A172 (cell line): Measurements from ENCODE around the gene PAX1. TPM values are rescaled to one million over a fixed set of nuclear protein-coding genes. Genes with fewer than 3 reads are reported as not detected.

Source experiments
- DNase-seq: peaks from one replicate; pipeline ENCODE4 v3.0.0-alpha.2; 2015; ENCODE audit warnings: low spot score
- total RNA-seq: library from RNA; depleted of rRNA; stranded (reverse); fragments of >200 nt; shearing (Covaris generic); gene quantifications from 2 replicates; pipeline ENCODE4 v1.2.3, GENCODE V29; 2014; rRNA removed

Gene PAX1
- not detected in 2 replicates for total RNA-seq

DNA sequence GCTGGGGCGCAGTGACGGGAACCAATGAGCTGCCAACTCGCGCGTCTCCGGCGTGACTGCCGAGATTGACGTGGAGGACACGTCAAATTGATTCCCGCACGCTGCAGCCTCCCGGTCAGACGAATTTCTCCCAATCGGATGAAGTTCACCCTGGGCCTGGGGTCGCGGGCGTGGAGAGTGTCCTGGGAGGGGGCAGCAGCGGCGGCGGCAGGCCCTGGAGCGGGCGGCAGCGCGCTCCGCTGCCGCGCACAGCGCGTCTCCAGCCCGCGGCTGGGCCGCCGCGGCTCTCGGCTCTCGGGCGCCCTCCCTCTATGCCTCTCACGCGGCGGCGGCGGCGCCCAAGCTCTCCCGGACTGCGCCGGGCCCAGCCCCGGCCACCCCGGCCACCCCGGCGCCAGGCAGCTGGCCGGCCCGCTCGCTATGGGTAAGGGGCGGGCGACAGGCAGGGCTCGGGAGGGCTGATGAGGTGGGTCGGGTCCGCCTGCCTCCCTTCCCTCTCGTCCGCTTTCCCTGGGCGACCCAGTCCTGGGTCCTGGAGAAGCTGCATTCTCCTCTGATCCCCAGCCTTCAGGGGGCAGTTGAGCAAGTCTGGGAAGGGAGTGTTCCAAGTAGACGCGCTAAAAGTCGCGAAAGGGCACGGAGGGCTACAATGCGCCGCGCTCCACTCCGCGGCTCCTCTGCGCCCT, at the start of gene PAX1:
Gene PAX1 (plus strand): TSS at position 90 of the 686 bp plus-strand sequence. CDS start 49 bp downstream, at position 139.
- no peak for DNase-seq

DNA sequence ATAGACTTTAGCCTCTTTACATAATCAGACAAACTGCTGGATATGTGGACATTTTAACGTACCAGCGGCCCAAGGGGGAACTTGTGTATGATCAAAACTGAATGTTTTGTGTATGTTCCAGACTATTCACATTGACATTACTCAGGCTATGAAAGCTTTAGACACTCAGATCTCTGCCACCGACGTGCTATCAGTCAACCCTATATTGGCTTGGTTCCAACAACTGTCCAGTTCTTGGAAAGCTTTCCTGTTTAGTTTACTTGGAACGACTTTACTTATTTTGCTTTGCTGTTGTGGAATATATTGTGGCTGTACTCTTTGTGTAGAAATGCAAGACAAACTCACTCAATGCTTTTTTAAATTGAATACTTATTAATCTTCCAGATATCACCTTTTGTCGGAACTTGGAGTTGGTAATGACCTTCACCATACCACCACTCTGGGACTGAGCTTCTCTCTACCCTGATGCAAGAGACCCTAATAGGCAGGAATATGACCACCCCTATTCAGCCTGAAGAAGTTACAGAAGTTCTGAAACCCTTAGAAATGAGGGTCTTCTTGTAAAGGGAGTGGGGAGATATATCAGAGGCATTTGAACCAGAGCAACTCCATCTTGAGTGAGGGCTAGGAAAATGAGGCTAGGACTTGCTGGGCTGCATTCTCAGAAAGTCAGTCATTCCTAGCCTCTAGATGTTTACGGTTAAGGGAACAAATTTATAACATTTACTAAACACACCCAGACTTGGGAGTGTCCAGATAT, 49.0 kb upstream of the PAX1 start:
- no peak for DNase-seq

DNA sequence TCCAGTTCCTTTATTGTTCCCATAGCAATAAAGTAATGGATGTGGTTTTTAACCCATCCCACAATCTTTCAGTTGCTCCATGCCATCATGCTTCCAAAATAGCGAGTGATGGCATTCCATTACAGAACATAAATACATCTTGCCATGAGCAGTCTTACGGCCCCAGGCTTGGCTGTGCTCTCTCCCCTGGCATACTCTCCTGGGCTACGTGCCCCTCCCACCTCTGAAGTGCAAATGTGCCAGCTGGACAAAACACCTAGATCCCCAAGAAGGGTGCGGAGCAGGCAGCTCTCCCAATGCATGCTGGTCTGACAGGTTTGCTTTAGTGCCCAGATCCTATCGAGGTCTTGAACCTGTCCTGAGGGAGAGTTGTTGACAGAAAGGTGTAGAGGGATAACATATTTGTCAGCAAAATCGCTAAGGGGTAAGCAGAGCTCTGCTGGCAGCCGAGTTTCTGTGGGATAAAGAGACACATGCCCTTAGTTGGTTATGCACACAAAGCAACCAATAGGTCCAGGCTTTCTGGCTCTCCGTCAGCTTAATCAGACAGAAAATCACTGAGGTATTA, 43.9 kb upstream of the PAX1 start:
- no peak for DNase-seq

DNA sequence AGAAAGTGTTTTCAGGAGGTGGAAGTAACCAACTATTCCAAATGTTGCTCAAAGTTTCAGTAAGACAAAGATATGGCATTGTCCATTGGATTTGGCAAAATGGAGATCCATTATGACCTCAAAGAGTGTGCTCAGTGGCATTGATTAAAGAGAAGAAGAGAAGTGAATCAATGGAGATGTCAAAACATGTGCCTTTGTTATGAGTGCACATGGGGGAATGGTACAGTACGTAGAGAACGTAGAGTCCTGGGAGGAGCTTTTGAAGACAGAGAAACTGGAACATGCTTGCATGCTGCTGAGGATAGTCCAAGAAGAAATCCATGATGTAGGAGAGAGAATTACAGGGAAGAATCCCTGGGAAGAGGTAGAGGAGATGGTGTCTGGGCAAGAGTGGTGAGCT, 42.0 kb upstream of the PAX1 start:
- no peak for DNase-seq

DNA sequence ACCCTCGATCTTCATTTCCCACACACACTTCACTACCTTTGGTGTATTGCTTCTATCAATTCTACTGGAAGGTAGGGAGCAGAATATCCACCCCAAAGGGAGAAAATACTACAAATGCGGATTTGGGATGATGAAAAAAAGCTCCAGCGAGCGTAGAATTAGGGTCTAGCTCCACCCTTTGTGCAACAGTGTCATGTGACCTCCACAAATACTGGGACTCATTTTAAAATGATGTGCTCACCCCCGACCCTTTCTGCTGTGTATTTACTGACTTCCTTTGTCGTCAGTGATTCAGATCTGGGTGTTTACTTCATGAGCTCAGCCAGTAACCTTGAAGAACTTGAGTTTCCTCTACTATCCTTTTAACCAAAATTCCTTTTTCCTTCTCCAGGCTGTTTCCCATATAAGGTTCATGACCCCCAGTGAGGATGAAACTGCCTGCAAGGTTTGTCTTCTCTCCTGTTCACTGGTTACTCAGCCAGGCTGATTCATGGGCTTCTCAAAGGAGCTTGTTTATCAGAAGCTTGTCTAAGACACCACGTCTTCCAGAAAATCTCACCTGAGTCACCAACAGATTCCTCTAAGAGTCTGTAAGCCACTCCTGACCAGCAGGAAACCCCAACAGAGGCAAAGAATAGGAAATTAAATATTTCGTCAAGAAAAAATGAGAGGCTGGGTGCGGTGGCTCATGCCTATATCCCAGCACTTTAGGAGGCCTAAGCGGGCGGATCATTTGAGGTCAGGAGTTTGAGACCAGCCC, 39.6 kb upstream of the PAX1 start:
- no peak for DNase-seq

DNA sequence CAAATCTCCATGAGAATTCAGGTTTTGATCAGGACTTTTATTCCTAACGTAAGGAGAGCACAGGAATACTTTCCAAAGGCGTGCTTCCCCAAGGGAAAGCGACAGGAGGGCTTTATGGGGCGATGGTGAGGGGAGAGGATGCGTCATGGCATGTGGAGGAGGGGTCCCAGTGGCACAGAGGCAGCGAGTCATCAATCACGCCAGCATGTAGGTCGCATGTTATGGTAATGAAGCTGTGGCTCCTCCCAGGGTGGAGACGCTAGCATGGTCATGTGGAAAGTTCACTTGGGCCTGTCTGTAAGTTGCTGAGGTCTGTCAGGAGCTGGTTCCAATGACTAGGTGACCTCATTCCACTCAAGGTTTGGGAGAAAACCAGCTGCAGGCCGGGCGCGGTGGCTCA, 35.3 kb upstream of the PAX1 start:
- no peak for DNase-seq

DNA sequence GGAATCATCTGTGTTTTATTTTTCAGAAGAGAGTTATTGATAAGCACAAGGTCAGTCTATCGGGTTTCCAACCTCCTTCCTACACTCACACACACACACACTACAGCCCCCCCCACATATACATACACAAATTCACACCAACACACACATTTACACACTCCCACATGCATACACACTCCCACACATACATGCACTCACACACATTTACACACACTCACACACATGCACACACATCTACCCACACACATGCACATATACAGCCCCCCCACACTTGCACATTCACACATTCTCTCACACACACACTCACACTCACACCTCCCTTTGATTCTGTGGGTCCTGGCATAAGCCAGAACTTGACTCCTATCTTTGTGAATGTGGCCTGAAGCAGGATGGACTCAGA, 34.5 kb upstream of the PAX1 start:
- DNase-seq, result no peak

DNA sequence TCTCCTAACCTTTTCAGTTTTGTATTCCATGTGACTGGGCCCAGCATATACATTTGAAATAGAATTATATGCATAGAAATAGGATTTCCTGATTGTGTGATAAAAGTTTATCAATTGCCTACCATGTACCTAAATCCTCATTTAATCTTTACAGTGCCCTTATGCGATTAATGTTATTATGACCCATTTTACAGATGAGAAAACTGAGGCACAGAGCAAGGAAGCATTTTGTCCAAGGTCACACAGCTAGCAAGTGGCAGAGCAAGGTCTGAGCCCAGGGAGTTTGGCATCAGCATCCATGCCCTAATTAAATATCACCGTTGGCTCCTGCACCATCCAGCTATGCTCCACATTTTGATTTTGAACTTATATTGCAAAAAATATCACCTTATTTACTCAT, 28.2 kb upstream of the PAX1 start:
- DNase-seq, result no peak

DNA sequence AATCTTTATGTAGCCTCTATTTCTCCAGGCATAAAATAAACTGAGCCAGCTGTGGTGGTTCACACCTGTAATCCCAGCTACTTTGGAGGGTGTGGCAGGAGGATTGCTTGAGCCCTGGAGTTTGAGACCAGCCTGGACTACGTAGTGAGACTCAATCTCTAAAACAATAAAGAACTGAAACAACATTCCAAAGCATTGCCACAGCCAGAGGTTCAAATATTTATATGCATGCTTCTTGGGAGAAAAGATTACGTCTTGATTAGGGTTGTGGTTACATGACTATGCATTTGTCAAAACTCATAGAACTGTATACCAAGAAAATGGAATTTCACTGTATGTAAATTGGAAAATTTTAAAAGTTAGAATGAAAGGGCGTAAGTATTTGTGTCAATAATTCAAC, 27.7 kb upstream of the PAX1 start:
- no peak for DNase-seq

DNA sequence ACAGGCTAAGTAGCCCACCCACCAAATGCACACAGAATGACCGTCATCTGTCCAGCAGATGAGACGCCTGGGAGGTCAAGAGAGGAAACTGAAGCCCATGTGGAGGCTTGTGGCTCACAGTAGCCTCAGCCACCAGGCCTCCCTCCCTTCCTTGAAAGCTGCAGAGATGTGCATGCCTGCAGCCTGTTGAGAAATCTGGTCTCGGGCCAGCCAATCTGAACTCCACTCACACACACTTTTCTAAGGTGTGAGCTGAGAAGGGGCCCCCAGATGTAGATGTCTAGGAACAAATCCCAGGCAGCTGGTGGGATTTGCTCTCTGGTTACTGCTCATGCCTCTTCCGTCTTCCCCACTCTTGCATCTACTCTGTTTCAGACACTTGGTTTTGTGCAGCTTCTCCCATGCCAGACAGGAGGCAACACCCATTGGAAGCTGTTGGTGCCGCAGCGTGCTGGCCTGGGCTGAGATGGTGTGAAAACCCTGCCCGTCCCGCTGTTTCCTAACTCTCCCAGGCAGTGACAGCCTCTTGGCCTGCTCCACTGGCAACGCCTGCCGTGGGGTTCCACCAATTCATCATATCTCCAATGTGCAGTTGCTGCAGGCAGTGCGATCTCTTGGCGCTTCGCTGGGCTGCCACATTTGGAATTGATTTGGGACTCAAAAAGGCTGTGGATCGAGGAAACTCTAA, 24.1 kb upstream of the PAX1 start:
- no peak for DNase-seq

DNA sequence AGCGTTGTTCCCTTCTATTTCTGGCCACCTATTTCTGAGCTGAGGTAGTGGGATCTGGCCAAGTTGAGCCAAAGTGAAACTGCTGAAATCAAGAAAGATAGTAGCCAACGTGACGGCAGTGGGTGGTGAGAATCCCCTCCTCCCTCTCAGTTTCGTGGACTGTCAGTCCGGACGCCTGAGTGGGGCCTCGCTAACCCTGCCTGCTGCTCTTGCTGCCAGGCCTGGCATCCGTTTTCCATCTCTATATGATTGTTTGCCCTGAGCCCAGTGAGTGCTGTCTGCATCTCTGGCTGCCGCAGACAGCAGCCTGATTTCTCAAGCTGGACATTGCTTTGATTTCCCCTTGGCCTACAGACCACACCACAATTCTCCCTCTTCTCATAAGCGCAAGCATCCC, 23.5 kb upstream of the PAX1 start:
- DNase-seq, result no peak

DNA sequence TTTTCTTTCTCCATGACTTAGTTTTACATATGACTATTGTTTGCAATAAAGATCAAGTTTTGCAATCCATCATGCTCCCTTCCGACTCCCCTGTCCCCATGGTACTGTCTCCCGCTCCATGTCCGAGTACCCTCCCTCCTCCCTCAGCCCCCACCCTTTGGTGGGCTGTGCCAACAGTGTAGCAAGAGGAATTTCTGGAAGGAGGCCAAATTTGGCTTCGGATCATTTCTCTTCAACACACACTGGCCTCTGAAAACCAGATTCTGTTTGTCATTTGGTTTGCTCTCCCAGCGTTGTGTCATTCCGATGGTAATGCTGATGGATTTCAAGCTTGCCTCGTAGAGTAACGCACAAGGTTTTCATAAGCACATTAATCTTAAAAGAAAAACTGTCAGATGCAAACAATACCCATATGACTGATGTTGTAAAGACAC, 22.9 kb upstream of the PAX1 start:
- DNase-seq, result no peak

DNA sequence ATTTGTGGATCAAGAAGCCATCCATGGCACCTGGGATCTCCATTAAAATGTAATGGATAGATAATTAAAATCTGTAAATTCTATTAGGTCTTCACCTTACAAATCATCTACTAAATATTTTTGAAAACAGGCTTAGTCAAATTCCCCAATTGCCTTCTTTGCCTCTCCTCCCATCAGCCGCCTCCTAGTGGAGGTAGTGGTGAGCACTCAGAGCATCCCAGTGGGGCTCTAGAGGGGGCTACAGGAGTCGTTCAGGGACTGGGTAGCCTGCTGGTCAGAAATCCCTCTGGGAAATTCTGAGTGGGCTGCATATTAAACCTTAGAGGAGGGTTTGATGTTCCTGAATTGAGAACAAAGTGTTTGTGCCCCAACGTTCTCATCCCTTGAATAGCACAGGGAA, 20.8 kb upstream of the PAX1 start:
- DNase-seq, result no peak

DNA sequence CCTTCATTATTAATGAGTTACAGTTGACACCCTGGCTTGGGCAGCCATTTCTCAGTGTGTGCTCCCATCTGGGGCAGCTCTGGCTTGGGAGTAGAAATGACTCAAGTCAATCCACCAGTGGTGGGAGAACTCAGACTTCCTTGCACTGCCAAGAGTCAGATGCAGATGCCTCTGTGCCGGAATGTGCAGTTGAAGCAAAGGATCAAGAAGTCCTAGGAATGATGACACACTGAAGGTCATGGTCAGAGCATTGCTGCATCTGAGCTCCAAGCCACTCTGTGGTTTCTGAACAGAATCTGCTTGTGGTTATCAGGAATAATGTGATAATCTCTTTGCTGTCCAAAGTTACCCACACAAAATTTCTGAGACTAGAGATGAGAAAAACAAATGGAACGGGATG, 19.5 kb upstream of the PAX1 start:
- no peak for DNase-seq

DNA sequence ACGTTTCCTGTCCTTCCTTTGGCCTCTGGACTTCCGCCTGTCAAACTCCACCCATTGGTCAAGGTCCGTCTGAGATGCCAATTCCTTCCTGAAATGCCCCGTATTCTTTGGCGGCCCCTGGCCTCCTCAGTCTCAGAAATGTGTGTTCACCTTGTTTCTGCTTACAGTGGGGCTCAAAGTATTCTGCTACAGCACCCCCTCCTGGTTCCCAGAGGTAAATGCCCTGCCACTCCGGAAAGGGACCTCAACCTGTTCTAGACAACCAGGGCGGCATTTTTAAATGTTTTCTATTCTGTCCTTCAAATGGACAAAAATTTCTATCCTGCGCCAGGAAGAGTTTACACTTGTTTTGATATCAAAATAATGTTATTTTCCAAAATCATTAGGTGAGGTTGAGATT, 12.1 kb upstream of the PAX1 start:
- DNase-seq, result no peak

DNA sequence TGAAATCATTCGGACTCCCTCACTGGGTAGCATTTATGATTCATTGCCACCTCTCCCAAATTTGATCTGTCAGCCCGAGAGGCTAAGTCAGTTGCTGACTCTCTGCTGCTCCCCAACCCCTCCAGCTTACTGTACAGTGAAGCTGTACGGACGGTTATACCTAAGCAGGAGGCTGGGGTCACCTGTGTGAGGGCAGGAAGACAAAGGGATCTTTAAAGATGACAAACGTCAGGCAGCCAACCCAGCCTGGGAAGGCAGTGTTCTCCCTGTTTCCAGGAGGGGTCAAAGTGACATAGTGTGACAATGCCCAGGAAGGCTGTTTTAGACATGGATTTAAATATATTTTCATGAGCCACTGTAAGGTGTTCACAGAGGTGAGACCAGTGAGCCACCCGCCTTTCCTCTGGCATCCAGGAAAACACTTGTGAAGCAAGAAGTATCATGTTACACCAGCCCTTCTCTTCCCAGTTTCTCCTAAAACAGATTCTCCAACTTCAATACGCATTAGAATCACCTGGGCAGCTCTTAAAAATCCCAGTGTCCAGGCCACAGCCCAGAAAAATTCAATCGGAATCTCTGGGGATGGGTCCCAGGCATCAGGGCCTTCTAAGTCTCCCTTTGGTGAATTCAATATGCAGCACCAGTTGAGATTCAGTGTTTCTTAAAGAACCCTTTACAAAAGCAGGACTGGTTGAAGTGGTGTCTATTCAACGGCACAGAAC, 6.8 kb upstream of the PAX1 start:
- no peak for DNase-seq

DNA sequence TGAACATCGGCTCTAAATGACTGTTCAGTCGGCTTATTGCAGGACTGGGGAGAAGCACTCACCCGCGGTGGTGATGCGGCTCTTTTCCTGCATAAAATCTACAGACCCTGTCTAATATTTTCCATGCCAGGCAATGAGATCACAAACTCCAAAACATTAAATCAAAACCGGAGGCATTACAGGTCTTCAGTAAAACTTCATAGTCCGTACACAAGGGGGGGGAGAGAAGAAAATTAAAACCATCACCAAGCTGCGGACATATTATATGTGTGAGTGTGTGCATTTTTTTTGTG, 6.3 kb upstream of the PAX1 start:
- DNase-seq, result no peak

DNA sequence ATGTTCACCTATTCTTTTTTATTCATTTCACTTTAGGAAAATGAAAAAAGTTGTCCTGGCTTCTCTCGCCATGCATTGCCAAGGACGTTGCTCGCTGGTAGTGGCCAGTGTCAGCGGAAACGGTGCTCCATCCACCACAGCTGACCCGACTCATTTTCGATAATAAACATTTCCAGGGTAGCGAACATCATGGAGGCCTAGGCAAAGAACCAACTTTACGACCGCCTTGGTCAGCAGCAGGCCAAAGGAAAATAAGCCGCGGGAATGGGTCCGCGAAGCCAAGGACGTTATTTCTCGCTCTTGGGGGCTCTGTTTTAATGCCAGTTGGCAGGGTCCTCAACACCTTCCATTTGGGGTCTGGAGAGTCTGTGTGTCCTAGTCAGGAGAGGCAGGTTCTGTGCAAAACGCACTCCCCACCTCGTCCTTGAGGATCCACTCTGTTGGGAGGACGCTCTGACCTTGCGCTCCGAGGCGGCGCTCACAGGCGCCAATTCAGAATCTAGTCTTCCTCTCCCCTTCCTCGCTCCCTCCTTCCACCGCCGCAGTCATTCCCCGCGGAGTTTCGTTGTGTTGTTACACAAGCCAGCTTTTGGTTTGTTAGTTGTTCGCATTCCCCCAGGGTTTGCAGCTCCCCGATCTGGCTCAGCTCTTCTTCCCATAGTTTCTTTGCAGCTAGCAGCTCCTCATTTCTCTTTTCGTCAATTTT, 4.1 kb upstream of the PAX1 start:
- no peak for DNase-seq

DNA sequence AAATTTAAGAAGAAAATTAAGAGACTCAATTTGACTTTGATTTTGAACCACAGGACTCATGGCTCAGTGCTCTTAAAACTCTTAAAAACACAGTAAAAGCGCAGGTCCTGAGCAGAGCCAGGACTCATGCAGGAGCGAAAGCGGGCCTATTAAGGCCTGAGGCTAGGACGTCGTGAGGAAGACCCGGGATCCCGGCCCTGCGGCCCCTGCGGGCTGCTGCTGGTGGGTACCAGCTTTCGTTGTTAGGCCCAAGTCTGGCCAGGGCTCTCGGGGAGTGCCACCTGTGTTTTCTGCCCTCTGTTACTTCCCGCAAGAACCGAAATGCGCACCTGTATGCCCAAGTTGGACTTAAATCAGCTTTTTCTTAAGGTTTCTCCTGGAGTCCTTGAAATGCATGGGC, 3.4 kb upstream of the PAX1 start:
- no peak for DNase-seq

DNA sequence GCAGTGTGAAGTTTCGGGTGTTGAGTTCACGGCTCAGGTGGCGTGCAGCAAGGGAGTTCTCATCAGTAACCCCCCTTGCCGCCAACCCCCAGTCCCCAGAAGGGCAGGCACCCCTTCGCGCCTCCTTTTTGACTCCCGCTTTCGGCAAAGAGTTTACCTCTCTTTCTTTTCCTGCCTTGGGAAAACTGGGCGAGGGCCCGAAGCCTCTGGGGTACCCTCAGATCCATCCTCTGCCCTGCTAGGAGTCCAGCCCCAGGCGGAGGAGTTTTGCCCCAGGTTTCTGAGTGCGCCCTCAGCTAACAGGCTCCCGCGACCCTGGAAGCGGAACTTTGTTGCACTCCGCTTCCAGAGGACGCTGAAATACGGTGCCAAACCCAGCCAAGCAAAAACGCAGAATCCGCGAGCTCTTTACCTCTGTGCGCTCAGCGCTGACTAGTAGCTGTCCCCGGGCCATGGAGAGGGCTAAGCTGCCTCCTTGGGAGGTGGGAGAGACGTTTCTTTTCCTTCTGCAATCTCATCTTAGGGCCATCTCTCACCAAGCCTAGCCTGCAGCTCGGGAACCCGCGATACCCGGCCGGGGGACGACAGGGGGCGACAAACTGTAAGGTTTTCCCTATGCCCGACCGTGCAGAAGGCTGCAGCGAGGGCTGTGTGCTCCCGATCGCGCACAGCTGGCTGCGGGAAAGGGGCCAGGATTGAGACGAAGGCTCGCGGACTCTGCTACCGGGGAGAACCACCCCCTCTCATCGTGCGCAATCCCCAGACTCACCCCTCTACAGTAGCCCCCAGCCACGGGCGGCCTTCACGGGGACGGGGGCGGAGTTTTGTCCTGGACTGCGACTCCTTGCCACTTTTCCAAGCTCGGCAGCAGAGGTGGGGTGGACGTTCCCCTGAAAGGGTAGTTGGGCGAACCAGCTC, 2.7 kb upstream of the PAX1 start:
- no peak for DNase-seq
